ENCODE measurements around the gene CAMSAP3. TPM values are rescaled to one million over a fixed set of nuclear protein-coding genes. Genes with fewer than 3 reads are reported as not detected.

CAMSAP3 gene
- total RNA-seq, 1 donor from 2014 or later: 28.6 TPM

DNA sequence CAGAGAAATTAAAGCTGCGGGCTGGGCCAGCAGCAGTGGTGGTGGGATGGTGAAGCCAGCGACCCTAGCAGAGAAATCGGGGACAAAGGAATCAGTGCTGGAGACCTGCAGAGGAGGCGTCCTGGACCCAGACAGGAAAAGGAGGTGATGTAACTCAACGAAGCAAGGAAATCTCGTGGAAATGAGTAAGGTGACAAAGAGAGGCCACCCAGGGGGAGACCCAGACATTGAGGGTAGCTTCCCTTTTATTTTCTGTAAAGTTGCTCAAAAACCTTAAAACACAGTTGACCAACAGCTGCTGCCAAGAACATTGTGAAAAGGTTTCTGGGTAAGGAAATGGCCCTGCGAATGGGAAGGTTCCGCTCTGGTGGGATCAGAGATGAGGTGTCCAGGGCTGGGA is 59.9 kb downstream of the CAMSAP3 start:
- H3K4me3 Mint-ChIP-seq: no peak overlapping the region
- H3K27ac Mint-ChIP-seq: no peak overlapping the region
- H3K27me3 Mint-ChIP-seq: peaks cover 9% of the 10 kb centered on the region
- H3K36me3 Mint-ChIP-seq: no peaks in the 10 kb centered on the region
- DNase-seq (ENCODE audit: extremely low spot score, unreplicated experiment): no peak
- H3K4me1 Mint-ChIP-seq (ENCODE audit: unreplicated experiment): peaks cover 14% of the 10 kb centered on the region
- H3K9me3 Mint-ChIP-seq: no peaks in the 10 kb centered on the region
- TF ChIP-seq, protein P1, sequence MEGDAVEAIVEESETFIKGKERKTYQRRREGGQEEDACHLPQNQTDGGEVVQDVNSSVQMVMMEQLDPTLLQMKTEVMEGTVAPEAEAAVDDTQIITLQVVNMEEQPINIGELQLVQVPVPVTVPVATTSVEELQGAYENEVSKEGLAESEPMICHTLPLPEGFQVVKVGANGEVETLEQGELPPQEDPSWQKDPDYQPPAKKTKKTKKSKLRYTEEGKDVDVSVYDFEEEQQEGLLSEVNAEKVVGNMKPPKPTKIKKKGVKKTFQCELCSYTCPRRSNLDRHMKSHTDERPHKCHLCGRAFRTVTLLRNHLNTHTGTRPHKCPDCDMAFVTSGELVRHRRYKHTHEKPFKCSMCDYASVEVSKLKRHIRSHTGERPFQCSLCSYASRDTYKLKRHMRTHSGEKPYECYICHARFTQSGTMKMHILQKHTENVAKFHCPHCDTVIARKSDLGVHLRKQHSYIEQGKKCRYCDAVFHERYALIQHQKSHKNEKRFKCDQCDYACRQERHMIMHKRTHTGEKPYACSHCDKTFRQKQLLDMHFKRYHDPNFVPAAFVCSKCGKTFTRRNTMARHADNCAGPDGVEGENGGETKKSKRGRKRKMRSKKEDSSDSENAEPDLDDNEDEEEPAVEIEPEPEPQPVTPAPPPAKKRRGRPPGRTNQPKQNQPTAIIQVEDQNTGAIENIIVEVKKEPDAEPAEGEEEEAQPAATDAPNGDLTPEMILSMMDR (conservative IDR thresholded peaks at IDR 0.05): no peak

DNA sequence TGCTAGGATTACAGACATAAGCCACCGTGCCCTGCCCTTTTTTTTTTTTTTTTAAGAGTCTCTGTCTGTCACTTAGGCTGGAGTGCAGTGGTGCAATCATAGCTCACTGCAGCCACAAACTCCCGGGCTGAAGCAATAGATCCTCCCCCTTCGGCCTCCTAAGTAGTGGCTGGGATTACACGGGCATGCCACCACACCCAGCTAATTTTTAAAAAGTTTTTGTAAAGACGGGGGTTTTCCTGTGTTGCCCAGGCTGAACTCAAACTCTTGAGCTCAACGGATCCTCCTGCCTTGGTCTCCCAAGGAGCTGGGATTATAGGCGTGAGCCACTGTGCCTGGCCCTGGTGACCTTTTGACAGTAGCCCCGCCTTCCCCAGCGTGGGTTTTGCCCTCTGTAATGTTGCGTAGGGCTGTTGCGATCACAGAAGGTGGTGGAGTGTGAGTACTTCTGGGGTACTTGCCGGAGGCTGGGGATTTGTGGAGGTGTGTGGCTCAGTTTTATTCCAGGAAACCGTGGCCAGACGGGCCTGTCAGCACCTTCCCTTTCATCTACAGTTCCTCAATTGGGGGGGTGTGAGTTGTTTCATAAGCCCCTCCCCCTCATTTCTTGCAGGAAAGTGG is 61.6 kb downstream of the CAMSAP3 start:
- H3K9me3 Mint-ChIP-seq: no peaks in the 10 kb centered on the region
- no peak for DNase-seq (ENCODE audit: extremely low spot score, unreplicated experiment)
- H3K27ac Mint-ChIP-seq: no peak overlapping the region
- no peaks in the 10 kb centered on the region for H3K36me3 Mint-ChIP-seq
- peaks cover 2% of the 10 kb centered on the region for H3K27me3 Mint-ChIP-seq
- TF ChIP-seq, protein P1 (conservative IDR thresholded peaks at IDR 0.05): no peak
- H3K4me3 Mint-ChIP-seq: no peak overlapping the region
- H3K4me1 Mint-ChIP-seq (ENCODE audit: unreplicated experiment): peaks cover 10% of the 10 kb centered on the region

DNA sequence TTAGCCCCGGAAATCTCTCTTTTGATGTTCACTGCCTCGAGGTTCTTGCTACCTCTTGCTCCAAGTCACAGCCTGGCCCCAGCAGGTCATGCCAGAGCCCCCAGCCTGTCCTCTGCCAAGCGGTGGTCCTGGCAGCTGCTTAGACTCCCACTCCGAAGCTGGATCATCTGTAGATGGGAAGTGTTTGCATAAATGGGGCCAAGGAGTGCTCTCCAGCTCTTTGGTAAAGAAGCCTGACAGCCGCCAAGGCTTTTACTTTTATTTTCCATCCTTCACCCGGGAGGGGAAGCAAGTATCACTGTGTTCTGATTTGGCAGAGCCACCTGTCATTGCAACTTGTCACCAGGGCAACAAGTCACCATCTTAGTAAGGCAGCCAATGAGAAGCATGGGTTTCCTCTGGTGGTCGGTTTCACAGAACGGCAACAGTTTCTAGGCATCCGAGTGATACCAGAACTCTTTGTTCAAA is 62.6 kb downstream of the CAMSAP3 start:
- Mint-ChIP-seq H3K36me3 (no peaks in the 10 kb centered on the region), H3K27ac (no peak overlapping the region), H3K27me3 (no peaks in the 10 kb centered on the region), H3K4me1 (ENCODE audit: unreplicated experiment) (peaks cover 3% of the 10 kb centered on the region), H3K4me3 (no peak overlapping the region), H3K9me3 (no peaks in the 10 kb centered on the region)
- DNase-seq (ENCODE audit: extremely low spot score, unreplicated experiment): no peak
- TF ChIP-seq, protein P1 (conservative IDR thresholded peaks at IDR 0.05): no peak

DNA sequence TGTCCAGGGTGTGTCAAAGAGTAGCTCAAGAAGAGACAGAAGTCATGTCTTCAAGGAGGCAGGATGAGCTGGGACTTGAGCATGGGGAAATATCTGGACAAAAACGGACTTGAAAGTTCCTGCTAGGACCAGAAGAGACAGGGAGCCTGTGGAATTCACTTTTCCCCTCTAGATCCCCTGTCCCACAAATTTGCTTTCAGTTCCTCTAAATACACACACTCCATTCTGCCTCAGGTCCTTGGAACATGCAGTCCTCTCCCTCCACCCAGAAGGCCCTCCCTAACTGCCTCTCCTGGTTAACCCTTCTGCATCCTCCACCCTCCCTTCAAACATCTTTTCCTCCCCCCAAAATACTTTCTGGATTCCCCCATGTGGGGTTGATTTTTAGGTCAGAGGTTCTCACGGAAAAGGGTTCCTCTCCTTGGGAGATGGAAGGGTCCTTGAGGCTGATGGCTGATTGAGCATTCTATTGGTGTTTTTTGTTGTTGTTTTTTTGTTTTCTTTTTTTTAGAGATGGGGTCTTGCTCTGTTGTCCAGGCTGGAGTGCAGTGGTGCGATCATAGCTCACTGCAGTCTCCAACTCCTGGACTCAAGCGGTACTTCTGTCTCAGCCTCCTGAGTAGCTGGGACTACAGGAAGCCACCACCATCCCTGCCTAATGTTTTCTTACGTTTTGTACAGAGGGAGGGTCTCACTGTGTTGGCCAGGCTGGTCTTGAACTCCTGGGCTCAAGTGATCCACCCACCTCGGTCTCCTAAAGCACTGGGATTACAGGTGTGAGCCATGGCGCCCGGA is 66.3 kb downstream of the CAMSAP3 start:
- TF ChIP-seq, protein P1 (conservative IDR thresholded peaks at IDR 0.05): no peak

DNA sequence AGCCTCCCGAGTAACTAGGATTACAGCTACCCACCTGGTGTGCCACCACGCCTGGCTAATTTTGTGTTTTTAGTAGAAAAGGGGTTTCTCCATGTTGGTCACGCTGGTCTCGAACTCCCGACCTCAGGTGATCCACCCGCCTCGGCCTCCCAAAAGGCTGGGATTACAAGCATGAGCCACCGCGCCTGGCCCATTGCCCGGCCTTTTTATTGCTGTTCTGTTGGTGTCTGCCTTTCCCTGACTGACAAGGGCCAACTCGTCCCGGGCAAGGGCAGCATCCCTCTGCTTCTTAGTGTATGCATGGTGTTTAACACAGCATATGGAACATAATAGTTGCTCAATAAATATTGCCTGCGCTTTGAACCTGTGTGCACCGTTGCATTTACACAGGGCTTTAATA is 67.0 kb downstream of the CAMSAP3 start:
- H3K4me1 Mint-ChIP-seq (ENCODE audit: unreplicated experiment): no peaks in the 10 kb centered on the region
- H3K4me3 Mint-ChIP-seq: no peak overlapping the region
- no peaks in the 10 kb centered on the region for H3K9me3 Mint-ChIP-seq
- peaks cover 8% of the 10 kb centered on the region for H3K27me3 Mint-ChIP-seq
- no peak for DNase-seq (ENCODE audit: extremely low spot score, unreplicated experiment)
- H3K36me3 Mint-ChIP-seq: no peaks in the 10 kb centered on the region
- TF ChIP-seq, protein P1 (conservative IDR thresholded peaks at IDR 0.05): no peak
- H3K27ac Mint-ChIP-seq: no peak overlapping the region

More for the DNA sequence above, 66.3 kb downstream of the CAMSAP3 start:
- H3K4me1 Mint-ChIP-seq (ENCODE audit: unreplicated experiment): no peaks in the 10 kb centered on the region
- H3K27me3 Mint-ChIP-seq: peaks cover 3% of the 10 kb centered on the region
- no peak overlapping the region for H3K4me3 Mint-ChIP-seq
- no peak for DNase-seq (ENCODE audit: extremely low spot score, unreplicated experiment)
- no peaks in the 10 kb centered on the region for H3K9me3 Mint-ChIP-seq
- H3K36me3 Mint-ChIP-seq: no peaks in the 10 kb centered on the region
- H3K27ac Mint-ChIP-seq: no peak overlapping the region

Data from type B pancreatic cell (in vitro differentiated cells).